Myocyte (in vitro differentiated cells): Measurements from ENCODE around the gene DLG2. TPM values are rescaled to one million over a fixed set of nuclear protein-coding genes. Genes with fewer than 3 reads are reported as not detected.
"Not testable (repeated sequence)": the region's sequence is repeated elsewhere in the genome, so short reads cannot be mapped to it uniquely, and the experiment has no call there.

Experiments used
- DNase-seq: peaks from one replicate; pipeline ENCODE4 v3.0.0-alpha.2; 2012; ENCODE audit warnings: low read depth
- total RNA-seq: library from RNA; depleted of rRNA; stranded (reverse); fragments of >200 nt; gene quantifications from 2 replicates; pipeline ENCODE4 v1.2.3, GENCODE V29; 2014

DLG2 gene
- total RNA-seq, 1 donor from 2014 or later, result 9.5 TPM

DNA sequence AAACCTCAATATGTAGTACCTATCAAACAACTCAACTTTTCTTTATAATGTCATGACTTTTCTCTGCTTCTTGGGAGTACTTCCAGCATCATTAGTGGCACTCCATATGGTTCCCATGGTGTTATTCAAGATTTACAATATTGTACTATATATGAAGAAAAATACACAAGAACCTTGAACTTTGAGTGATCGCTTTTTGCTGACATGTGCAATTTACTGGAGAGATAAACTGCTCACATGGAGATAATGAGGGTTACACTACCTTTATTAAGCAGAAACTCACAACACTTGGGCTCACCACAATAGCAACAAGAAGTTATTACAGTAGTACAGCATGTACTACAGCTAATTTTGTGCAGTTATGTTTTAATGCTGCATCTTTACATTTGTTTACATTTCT lies 388.2 kb downstream of the DLG2 start:
- DNase-seq, result no peak

DNA sequence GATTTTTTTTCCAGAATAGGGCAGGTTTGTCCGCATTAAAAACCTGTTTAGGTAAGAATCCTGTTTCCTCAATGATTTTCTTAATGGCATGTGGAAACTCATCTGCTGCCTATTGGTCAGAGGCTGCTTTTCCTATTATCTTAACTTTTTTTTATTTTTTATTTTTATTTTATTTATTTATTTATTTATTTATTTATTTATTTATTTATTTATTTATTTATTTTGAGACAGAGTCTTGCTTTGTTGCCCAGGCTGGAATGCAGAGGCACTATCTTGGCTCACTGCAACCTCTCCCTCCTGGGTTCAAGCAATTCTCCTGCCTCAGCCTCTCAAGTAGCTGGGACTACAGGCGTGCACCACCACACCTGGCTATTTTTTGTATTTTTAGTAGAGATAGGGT lies 389.1 kb downstream of the DLG2 start:
- DNase-seq, result not testable (repeated sequence)

DNA sequence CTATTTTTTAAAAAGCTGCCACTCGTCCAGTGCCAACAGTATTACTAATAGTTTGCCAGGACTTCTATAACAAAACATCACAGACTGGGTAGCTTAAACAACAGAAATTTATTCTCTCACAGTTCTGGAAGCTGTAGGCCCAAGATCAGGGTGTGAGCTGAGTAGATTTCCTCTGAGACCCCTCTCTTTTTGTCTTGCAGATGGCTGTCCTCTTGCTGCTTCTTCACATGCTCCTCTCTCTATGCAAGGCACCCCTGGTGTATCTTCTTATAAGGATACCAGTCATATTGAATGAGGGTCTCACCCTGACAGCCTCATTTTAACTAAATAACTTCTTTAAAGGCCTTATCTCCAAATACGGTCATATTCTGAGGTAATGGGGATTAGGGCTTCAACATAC lies 390.9 kb downstream of the DLG2 start:
- DNase-seq, result no peak

DNA sequence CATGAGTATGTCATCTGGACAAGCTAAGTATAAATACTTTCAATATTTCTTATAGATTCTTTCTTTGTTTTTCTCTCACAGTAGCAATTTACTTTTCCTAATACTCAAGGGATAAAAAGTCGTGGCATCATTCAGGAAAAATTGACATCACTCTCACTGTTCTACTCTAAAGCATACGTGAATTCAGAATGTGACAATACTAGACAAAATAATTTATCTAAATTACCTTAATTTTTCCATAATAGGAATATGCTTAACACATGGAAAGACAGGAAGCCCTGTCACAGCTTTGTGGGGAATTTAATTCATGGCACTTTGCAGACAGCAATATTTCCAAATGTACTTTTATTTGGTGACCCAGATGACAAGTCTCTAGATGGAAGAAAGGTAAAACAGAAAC lies 394.6 kb downstream of the DLG2 start:
- no peak for DNase-seq

DNA sequence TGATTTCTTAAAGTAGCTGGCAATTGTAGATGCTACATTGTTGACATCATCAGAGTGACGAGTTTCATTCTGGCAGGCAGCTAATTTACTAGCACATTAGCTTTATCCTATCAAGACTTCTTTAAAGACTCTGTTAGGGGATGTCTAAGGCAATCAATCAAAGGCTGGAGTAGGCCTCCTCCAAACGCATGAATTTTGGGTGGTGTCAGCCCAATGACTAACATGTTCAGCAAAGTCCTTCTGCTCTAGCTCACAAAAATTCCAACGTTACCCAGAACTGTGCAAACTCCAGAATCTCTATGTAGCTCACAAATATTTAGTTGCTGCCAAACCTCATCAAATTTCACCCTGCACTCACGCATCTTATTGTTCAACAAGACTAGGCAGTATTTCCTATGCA lies 395.6 kb downstream of the DLG2 start:
- DNase-seq, result no peak

DNA sequence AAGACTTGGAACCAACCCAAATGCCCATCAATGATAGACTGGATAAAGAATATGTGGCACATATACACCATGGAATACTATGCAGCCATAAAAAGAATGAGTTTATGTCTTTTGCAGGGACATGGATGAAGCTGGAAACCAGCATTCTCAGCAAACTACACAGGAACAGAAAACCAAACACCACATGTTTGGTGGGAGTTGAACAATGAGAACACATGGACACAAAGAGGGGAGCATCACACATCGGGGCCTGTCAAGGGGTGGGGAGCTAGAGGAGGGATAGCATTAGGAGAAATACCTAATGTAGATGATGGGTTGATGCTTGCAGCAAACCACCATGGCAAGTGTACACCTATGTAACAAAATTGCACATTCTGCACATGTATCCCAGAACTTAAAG lies 397.4 kb downstream of the DLG2 start:
- not testable (repeated sequence) for DNase-seq

DNA sequence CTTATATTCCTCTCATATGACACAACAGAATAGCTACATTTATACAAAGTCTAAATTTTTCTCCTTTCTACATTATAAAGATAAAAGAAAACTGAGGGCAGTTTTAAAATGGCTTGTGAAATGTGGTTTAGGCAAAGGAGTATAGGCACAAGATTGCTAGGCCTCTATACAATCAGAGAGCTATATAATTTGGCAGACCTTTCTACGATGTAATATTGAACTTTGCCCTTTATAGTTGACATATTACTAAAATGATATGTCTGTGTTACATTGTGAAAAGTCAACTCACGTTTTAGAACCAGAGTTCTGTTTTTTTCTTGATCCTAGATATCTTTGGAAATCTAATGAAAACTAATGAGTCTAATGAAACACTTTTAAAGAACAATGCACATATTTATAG lies 430.2 kb downstream of the DLG2 start:
- no peak for DNase-seq

DNA sequence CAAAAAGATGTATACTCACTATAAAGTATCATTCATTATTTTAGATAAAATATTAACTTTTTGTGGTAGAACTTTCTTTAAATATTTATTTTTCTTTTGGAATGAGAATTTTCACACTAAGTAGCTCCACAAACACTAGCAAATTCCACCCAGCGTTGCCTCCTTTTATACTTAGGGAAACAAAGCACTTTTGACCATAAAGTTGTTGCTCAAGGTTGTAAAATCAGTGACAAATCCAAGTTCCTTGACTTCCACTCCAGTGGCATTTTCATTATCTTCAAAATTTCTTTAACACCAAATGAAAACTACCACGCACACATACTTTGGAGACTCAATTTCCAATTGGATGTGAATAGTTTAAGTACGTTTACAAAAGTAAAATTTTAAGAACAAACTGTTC lies 431.2 kb downstream of the DLG2 start:
- DNase-seq, result no peak

DNA sequence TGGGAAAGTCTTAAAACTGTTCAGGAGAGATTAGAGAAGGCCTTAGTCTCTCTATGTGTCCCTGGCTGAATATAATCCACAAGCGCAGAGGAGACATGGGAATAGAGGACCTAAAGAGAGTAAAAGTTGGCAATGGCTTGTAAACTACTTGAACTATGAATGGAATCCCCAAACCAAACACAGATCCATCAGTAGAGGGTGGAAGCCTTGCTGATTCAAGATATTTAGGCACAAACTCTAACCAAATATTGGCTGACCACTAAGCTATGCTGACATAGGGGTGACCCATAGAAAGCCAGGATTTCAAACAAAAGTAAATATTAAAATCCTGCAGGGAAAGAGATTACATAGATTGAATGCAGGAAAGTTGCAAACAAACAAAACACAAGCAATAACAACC lies 439.2 kb downstream of the DLG2 start:
- DNase-seq, result no peak

DNA sequence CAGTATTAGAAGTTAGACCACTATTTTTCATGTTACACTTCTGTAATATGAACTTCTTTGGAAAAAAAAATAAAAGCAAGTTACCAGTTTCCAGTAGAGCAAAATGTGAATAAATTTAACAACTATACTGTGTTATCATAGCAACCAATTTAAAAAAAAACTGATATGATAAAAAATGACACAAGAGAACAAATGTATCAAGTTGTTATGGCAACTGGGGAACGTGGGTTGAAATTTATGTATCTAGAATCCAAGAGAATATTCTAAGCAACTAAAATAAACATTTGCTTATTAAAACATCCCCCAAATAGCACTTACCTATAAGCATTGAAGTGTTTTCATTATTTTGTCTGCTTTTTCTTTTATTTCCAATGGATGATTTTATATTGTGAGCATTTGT lies 442.4 kb downstream of the DLG2 start:
- DNase-seq, result no peak

DNA sequence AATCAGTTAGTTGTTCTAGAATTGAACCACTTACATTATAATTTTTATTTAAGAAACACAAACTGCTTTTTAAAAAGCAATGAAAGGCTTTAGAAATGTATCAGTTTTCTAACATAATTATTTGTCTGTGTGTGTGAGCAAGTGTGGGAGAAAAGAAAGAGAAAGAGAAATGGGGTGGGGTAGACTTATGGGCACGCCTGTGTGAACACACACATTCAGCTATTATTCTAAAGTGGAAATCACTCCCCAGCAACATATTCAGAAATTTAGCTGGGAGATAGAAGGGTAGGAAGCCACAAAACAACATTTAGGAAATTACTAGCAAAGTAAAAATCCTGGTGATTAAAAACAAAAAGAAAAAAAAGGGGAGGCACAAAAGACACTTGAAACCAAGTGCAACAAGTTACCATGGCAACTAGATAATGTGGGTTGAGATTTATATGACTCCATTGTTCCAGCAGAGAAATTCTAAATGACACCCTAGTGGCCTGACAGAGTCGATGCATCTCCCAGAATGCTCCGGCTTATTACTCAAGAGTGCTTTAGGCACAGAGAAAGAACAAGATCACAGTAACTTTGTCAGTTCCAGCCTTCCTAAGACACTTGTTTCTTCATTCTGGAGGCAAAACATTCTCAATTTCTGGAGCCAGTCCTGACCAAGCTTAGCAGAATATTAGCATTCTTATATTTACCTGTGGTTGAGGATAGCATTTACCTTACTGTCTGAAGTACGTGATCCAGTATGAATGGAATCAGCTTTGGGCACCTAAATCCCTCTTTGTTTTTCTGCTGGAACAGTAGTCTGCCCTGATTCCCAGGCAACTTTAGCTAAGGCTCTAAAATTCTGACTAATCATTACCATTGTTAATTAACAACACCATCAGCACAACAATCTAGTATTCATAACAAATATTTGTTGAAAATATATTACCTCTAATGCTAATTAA lies 444.4 kb downstream of the DLG2 start:
- peak; percentile 1 for DNase-seq

DNA sequence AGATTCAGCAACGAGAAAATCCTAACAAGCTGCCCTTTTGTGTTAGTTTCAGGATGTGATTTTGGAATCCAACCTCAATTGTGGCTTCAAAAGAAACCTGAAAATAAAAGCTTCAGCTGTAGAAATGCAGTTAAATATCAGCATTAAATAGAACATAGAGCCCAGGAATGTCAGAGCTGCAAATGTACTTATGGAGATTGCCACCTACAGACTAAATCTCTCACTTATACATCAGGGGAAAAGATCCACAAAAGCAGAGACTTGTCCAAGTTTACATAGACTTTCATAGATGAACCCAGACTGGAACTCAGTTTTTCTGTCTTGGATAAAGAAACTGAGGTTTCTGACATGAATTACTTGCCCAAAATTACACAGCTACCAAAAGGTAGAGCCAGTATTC lies 446.6 kb downstream of the DLG2 start:
- DNase-seq, result no peak

DNA sequence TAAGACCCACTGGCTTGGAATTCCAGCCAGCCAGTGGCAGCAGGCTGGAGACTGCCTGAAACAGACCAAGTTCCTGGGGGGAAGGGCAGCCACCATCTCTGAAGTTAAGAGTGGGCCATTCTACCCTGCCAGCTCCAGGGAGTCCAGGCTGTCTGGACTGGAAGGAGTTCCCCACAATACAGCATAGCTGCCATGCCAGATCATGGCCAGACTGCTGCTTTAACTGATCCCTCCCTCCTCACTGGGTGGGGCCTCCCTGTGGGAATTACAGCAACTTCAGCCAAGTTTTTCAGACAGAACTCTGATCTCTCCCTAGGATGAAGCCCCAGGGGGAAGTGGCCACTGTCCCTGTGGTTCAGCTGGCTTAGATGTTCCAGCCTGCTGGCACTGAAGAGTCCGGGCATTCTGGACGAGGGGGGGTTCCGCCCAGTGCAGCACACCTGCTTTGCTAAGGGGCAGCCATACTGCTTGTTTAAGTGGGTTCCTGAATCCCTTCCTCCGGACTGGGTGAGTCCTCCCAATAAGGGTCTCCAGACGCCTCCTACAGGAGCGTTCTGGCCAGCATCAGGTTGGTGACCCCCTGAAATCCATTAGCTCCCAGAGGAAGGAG lies 455.4 kb downstream of the DLG2 start:
- DNase-seq, result peak; percentile 13

DNA sequence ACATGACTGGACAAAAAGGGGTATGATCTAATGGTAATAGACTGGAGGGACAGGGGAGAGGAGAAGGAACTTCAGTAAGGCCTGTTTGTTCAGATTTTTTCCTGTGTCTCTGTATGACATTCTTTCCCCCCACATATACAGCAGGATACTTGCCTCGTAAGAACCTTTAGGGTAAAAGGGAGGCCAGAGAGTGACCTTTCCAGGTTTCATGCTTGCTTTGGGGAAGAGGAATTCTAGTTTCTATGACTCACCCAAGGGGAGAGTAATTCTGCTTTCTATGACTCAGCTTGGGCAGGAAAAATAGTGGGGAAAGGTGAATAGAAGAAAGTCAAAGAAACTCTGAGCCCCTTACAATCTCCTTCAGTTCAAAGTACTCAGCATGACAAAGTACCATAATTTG lies 457.0 kb downstream of the DLG2 start:
- no peak for DNase-seq

DNA sequence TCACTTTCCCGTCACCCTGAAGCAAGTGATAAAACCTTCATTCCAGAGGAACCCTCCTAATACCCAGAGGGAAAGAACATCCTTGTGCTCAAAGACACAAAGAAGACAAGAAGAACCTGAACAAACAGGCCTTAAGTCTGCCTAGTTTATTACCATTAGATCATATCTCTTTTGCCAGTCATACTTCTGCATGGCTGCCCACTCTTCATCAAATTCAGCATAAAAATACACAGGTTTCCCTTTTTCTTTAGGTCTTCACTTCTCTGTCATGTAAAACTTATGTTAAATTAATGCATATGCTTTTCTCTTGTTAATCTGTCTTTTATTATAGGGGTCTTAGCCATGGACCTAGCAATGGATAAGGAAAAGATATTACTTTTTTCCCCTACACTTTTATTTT lies 459.7 kb downstream of the DLG2 start:
- no peak for DNase-seq

DNA sequence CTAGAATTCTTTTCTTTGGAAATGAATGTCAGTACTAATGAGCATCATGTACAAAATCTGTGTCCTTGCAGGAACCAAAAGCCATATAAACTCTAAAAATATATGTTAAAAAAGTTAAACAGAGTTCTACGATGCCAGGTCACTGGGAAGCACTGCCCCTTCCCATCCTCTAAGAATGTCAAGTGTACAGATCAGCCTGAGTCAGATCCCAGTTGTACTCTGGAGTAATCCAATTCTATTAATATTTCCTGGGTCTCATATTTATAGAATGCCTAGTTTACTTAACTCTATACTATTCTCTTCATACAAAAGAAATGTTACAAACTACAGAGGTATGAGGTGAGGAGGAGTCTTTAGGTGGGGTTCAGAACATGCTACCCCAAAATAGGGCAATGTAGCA lies 460.1 kb downstream of the DLG2 start:
- no peak for DNase-seq

DNA sequence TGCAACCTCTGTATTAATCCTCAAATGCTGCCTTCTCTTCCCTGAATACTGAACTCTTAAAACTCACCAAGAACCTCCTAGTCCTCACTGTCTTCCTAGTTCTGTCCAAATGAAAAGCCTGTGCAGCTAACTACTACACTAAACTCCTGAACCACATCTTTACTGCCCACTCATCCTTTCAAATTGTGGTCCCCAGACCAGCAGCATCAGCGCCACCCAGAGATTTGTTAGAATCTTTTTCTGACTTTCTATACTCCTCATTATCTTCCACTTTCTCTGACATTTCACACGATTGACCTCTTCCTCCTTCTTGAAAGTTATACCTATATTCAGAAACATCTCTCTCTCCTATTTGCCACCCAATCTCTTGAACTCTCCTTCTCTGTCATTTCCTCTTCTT lies 461.3 kb downstream of the DLG2 start:
- DNase-seq, result no peak

DNA sequence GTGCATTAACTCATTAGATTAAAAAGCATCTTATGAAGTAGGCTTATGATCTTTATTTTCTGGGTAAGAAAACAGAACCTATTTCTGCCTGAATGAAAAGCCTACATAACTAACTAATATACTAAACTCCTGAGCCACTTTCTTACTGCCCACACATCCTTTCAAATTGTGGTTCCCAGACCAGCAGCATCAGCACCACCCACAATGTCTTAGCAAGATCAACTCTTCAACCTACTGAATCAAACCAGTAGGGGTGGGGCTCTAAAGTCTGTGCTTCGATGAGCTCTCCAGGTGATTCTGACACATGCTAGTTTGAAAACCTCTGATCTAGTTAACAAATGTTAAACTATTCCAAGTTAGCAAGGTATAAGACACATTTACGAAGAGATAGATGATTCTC lies 462.4 kb downstream of the DLG2 start:
- DNase-seq, result no peak

DNA sequence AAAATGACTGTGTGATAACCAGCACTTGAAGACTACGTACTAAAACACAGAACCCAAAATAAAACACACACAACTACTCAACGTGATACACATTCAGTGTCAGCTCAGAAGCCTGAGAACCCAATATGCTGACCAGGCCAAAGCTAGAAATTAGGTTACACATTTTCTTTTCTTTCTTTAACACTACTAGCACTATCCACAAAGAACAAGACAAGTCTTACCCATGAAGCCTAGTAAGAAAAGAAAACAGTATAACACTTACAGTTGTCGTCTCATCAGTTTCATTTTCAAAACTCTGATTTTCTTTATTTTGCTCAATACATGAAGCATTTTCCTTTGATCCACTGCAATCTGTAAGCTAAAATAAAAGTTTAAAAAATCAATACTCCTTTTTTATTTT lies 472.9 kb downstream of the DLG2 start:
- no peak for DNase-seq

DNA sequence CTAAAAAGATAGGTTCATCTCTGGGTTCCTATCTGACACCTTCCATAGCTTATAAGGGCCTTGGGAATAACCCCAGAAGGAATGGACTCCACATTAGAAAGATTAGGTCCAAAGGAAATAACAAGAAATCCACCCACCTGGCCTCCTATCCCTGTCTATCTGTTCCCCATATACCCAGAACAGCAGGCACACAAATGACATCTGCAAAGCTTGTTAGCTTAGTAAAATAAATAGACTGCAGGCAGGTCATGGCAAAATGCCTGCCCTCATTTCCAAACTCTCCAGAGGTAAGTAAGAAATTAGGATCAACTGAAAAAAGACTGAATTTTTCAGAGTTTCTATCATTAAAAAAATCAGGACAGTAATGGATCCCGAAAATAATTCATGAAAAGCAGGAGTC lies 489.5 kb downstream of the DLG2 start:
- no peak for DNase-seq

DNA sequence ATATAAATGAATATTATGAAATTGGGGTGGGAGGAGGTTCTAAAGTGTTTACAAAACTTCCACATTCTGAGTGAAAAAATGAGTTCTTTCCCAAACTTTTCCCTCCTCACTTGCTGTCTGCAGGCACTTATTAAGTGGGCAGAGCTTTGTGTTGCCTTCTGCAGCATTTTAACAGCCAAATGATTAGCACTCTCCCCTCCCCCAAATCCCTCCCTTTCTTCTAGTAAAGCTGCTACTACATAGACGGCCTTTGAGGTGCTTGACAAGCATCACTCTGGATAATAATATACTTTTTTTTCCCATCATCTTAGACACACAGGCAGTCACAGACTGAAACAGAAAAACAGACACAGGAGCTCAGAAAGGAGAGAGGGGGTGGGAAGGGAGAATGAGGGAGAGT lies 493.5 kb downstream of the DLG2 start:
- no peak for DNase-seq

DNA sequence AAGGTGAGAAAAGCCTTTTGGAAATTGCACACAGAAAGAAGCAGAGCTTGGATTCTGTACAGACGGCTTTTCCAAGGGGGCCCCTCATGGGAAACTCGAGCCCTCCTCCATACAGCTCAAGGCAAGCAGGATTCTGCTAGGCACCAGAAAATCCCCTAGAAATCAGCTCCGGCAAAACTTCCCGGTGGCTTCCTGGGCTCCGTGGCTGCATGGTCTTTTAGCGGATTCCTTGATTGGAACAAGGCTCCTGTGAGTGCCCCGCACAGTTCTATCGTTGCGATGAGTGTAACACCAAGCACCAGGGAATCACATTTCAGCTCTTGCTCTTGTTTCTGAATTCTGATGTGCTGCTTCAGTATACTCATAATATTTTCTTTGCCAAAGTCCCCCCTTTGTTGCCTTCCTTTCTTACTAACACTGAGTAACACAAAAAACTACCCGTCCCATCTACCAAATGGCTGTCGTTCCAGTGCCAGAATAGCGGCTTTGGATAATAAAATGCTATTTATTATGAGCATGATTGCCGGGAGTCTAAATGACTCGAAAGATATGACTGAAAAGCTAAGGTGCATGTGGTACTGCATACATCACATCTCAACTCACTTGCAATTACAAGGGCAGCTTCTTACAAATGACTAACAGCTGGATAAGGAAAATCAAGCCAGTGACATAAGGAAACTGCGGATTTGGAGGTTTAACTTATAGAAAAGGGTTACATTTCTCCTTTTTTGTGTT lies 494.1 kb downstream of the DLG2 start:
- no peak for DNase-seq
